ENCODE data around the gene SULT6B1. TPM values are rescaled to one million over a fixed set of nuclear protein-coding genes. Genes with fewer than 3 reads are reported as not detected.

SULT6B1 gene
- polyA plus RNA-seq, 3 donors, result not detected

DNA sequence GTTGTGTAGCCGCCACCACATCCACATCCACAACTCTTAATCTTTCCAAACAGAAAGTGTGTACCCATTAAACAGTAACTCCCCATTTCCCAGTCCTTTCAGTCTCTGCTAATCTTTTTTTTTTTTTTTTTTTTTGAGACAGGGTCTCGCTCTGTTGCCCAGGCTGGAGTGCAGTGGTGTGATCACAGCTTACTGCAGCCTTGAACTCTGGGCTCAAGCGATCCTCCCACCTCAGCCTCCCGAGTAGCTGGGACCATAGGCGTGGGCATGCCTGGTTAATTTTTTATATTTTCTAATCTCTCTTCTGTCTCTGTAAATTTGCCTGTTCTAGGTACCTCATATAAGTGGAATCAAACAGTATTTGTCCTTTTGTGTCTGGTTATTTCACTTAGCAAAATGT, 35.2 kb downstream of the SULT6B1 start:
- Mint-ChIP-seq H3K36me3 (peaks cover 29 to 44% of the 10 kb centered on the region in 2 donors), H3K27ac (no peak overlapping the region), H3K9me3 (peaks cover 0 to 6% (median 0%) of the 10 kb centered on the region in 7 donors), H3K4me3 (no peak overlapping the region), H3K4me1 (peaks cover 35% of the 10 kb centered on the region), H3K27me3 (ENCODE audit: low read depth in 3 of 3) (peaks cover 0 to 2% (median 0%) of the 10 kb centered on the region in 3 donors)
- Histone ChIP-seq H3K27me3 (ENCODE audit: control insufficient read depth in 2 of 2, insufficient read depth in 2 of 2, low read length in 2 of 2) (no peaks in the 10 kb centered on the region), H3K36me3 (replicated peaks in 1 of 2; ENCODE audit: control insufficient read depth in 1 of 2, insufficient read depth in 2 of 2, low read length in 2 of 2) (peaks cover 8 to 30% of the 10 kb centered on the region in 2 donors), H3K9me3 (replicated peaks in 1 of 2; ENCODE audit: control insufficient read depth in 1 of 2, insufficient read depth in 1 of 2, low read length in 2 of 2) (no peaks in the 10 kb centered on the region), H3K4me2 (replicated peaks; ENCODE audit: extremely low read depth, low read length, poor library complexity, severe bottlenecking) (no peak overlapping the region), H3K4me3 (replicated peaks in 1 of 3; ENCODE audit: low read depth in 2 of 3, low read length in 3 of 3) (no peak overlapping the region), H3K79me2 (ENCODE audit: insufficient read depth, low read length) (peaks cover 83% of the 10 kb centered on the region), H3K27ac (ENCODE audit: low read depth in 1 of 2, low read length in 2 of 2) (no peak overlapping the region), H2AFZ (ENCODE audit: insufficient read depth, low read depth, low read length, poor library complexity, severe bottlenecking) (no peak overlapping the region), H4K20me1 (ENCODE audit: insufficient read depth, low read length) (peaks cover 63% of the 10 kb centered on the region), H3K9ac (ENCODE audit: insufficient read depth, low read length, poor library complexity, severe bottlenecking) (no peak overlapping the region), H3K4me1 (ENCODE audit: control insufficient read depth in 1 of 2, insufficient read depth in 2 of 2, low read length in 2 of 2) (peaks cover 21 to 26% of the 10 kb centered on the region in 2 donors)
- no peak for DNase-seq
- no CpG with 5 or more reads among the region's 5 CpGs for WGBS (ENCODE audit: insufficient coverage)
- intact Hi-C loops (cut with micrococcal nuclease), result no loop called here
- TF ChIP-seq, protein P1, sequence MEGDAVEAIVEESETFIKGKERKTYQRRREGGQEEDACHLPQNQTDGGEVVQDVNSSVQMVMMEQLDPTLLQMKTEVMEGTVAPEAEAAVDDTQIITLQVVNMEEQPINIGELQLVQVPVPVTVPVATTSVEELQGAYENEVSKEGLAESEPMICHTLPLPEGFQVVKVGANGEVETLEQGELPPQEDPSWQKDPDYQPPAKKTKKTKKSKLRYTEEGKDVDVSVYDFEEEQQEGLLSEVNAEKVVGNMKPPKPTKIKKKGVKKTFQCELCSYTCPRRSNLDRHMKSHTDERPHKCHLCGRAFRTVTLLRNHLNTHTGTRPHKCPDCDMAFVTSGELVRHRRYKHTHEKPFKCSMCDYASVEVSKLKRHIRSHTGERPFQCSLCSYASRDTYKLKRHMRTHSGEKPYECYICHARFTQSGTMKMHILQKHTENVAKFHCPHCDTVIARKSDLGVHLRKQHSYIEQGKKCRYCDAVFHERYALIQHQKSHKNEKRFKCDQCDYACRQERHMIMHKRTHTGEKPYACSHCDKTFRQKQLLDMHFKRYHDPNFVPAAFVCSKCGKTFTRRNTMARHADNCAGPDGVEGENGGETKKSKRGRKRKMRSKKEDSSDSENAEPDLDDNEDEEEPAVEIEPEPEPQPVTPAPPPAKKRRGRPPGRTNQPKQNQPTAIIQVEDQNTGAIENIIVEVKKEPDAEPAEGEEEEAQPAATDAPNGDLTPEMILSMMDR (IDR thresholded peaks at IDR 0.05), result no peak

GRCh38 chr2:37149626-37150322, 38.7 kb downstream of the SULT6B1 start:
- Mint-ChIP-seq H3K4me3 (no peak overlapping the region), H3K27me3 (ENCODE audit: low read depth in 3 of 3) (peaks cover 0 to 2% (median 0%) of the 10 kb centered on the region in 3 donors), H3K36me3 (peaks cover 47 to 75% of the 10 kb centered on the region in 2 donors), H3K4me1 (peaks cover 15% of the 10 kb centered on the region), H3K27ac (no peak overlapping the region), H3K9me3 (peaks cover 0 to 6% (median 0%) of the 10 kb centered on the region in 7 donors)
- Histone ChIP-seq H3K9me3 (replicated peaks in 1 of 2; ENCODE audit: control insufficient read depth in 1 of 2, insufficient read depth in 1 of 2, low read length in 2 of 2) (no peaks in the 10 kb centered on the region), H2AFZ (ENCODE audit: insufficient read depth, low read depth, low read length, poor library complexity, severe bottlenecking) (no peak overlapping the region), H3K27me3 (ENCODE audit: control insufficient read depth in 2 of 2, insufficient read depth in 2 of 2, low read length in 2 of 2) (no peaks in the 10 kb centered on the region), H3K27ac (ENCODE audit: low read depth in 1 of 2, low read length in 2 of 2) (peak overlapping the region in 1 of 2 donors; percentile 51), H4K20me1 (ENCODE audit: insufficient read depth, low read length) (peaks cover 57% of the 10 kb centered on the region), H3K79me2 (ENCODE audit: insufficient read depth, low read length) (peaks cover 56% of the 10 kb centered on the region), H3K36me3 (replicated peaks in 1 of 2; ENCODE audit: control insufficient read depth in 1 of 2, insufficient read depth in 2 of 2, low read length in 2 of 2) (peaks cover 35 to 62% of the 10 kb centered on the region in 2 donors), H3K9ac (ENCODE audit: insufficient read depth, low read length, poor library complexity, severe bottlenecking) (no peak overlapping the region), H3K4me1 (ENCODE audit: control insufficient read depth in 1 of 2, insufficient read depth in 2 of 2, low read length in 2 of 2) (peaks cover 0 to 5% of the 10 kb centered on the region in 2 donors), H3K4me3 (replicated peaks in 1 of 3; ENCODE audit: low read depth in 2 of 3, low read length in 3 of 3) (no peak overlapping the region), H3K4me2 (replicated peaks; ENCODE audit: extremely low read depth, low read length, poor library complexity, severe bottlenecking) (no peak overlapping the region)
- WGBS (ENCODE audit: insufficient coverage), result 71% methylated on average over 1 of the region's 6 CpGs
- TF ChIP-seq, protein P1 (IDR thresholded peaks at IDR 0.05), result no peak
- DNase-seq, result no peak
- intact Hi-C loops (cut with micrococcal nuclease), result no loop called here

All from CD14-positive monocyte (primary cell).